ENCODE measurements around the gene CDR2.
A peak's percentile ranks its signal among the peaks of the same experiment; 100 is the strongest.
"Not testable (repeated sequence)": the region's sequence is repeated elsewhere in the genome, so short reads cannot be mapped to it uniquely, and the experiment has no call there.

Gene CDR2

GRCh38 chr16:22375963-22376640, 1.7 kb upstream of the CDR2 start:
- DNase-seq (ENCODE audit: low read depth in 2 of 2, low spot score in 1 of 2), result no peak

- DNase-seq (ENCODE audit: low read depth in 2 of 2, low spot score in 1 of 2), result no peak
Measured at GRCh38 chr16:22375117-22375962, 921 bp upstream of the CDR2 start.

- DNase-seq (ENCODE audit: low read depth in 2 of 2, low spot score in 1 of 2), result peak in 1 of 2 donors; percentile 1
Measured at GRCh38 chr16:22373662-22374310, 633 bp downstream of the CDR2 start.

GRCh38 chr16:22372882-22373661, 1.3 kb downstream of the CDR2 start:
- no peak for DNase-seq (ENCODE audit: low read depth in 2 of 2, low spot score in 1 of 2)

GRCh38 chr16:22370038-22370820, 4.2 kb downstream of the CDR2 start:
- no peak for DNase-seq (ENCODE audit: low read depth in 2 of 2, low spot score in 1 of 2)

GRCh38 chr16:22369221-22369811, 5.1 kb downstream of the CDR2 start:
- no peak for DNase-seq (ENCODE audit: low read depth in 2 of 2, low spot score in 1 of 2)

- not testable (repeated sequence) for DNase-seq (ENCODE audit: low read depth in 2 of 2, low spot score in 1 of 2)
Measured at GRCh38 chr16:22368200-22368826, 6.1 kb downstream of the CDR2 start.

GRCh38 chr16:22366889-22367288, 7.5 kb downstream of the CDR2 start:
- DNase-seq (ENCODE audit: low read depth in 2 of 2, low spot score in 1 of 2), result no peak

GRCh38 chr16:22366371-22366770, 8.0 kb downstream of the CDR2 start:
- DNase-seq (ENCODE audit: low read depth in 2 of 2, low spot score in 1 of 2), result no peak

GRCh38 chr16:22364241-22364640, 10.2 kb downstream of the CDR2 start:
- no peak for DNase-seq (ENCODE audit: low read depth in 2 of 2, low spot score in 1 of 2)

GRCh38 chr16:22360963-22361659, 13.3 kb downstream of the CDR2 start:
- no peak for DNase-seq (ENCODE audit: low read depth in 2 of 2, low spot score in 1 of 2)

- DNase-seq (ENCODE audit: low read depth in 2 of 2, low spot score in 1 of 2), result no peak
Measured at GRCh38 chr16:22359679-22360078, 14.7 kb downstream of the CDR2 start.

- DNase-seq (ENCODE audit: low read depth in 2 of 2, low spot score in 1 of 2), result no peak
Measured at GRCh38 chr16:22358000-22358399, 16.4 kb downstream of the CDR2 start.

GRCh38 chr16:22357635-22357971, 16.8 kb downstream of the CDR2 start:
- DNase-seq (ENCODE audit: low read depth in 2 of 2, low spot score in 1 of 2), result no peak

- DNase-seq (ENCODE audit: low read depth in 2 of 2, low spot score in 1 of 2), result no peak
Measured at GRCh38 chr16:22356930-22357634, 17.3 kb downstream of the CDR2 start.

- no peak for DNase-seq (ENCODE audit: low read depth in 2 of 2, low spot score in 1 of 2)
Measured at GRCh38 chr16:22355487-22355908, 18.9 kb downstream of the CDR2 start.

- DNase-seq (ENCODE audit: low read depth in 2 of 2, low spot score in 1 of 2), result no peak
Measured at GRCh38 chr16:22353933-22354541, 20.4 kb downstream of the CDR2 start.
